HG03432 (cell line): ENCODE measurements around the gene ALPL.

Experiments
- ATAC-seq: cut with Tn5 transposase; IDR thresholded peaks from one replicate; pipeline ENCODE4 v1.9.1; 2021; ENCODE audit warnings: mild to moderate bottlenecking, moderate library complexity; ENCODE audit not compliant: unreplicated experiment

ALPL gene

GRCh38 chr1:21614419-21615115 is 105.3 kb downstream of the ALPL start:
- no peak for ATAC-seq

- no peak for ATAC-seq
These were observed 107.1 kb downstream of the ALPL start for GRCh38 chr1:21616372-21616771.

DNA sequence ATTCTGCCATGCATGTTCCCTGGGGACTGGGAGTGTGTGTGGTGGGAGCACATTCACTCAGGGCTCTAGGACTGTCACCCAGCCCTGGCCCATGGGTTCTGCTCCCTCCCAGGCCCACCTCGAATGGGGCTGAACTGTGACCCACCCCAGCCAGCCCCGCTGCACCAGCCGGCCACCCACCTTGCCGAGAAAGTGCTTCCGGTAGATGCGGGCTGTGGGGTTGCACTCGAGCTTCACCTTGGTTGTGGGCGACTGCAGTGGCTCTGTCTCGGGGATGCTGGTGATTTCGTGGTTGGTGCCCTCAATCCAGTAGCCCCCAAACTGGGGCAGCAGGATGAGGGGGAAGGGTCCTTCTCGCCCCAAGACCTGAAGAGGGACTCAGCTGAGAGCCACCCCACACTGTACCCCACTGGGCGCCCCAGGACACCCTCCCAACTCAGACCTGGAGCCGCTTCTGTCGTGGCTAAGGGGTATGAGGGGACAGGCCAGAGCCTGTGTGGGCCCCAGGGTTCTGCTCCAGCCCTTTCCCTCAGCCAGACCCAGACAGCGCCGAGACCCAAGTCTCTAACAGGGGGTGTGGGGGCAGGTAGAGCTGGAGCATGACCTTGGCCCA is 108.0 kb downstream of the ALPL start:
- ATAC-seq, result no peak

GRCh38 chr1:21618059-21618458 is 108.8 kb downstream of the ALPL start:
- ATAC-seq, result no peak

DNA sequence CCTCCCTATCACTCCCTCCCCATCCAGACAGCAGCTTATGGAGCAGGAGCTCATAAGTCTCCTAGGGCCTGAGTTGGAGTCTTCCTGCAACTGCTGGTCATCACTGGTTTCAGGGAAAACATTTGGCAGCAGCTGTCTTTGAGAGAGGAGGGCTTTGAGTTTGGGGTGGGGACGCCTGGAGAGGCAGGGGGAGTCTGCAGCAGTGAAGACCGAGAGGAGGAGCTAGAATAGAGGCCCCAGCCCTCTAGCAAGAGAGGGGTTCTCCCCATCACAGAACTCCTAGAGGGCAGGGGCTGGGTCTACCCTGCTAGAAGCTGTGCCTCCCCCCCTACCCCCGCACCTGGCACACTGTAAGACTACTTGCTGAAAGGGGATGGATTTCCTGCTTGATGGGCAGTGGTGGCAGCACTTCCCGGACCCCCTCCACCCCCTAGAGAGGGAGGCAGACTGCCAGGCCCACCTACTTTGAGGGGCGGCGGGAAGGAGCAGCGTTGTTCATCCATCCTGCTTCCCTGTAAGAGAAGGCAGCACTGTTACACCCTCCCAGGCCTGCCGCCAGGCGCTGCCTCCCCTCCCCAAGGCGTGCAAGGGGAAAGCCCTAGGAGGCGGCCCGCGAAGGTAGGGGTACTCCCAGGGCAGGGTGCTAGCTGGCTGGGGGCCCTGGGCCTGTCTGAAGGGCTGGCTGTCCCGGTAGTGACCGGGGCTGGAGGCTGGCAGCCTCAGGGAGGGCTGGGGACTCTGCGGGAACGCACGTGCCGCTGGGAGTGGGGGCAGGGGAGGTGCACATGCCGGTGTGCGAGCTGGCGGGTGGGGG is 109.5 kb downstream of the ALPL start:
- no peak for ATAC-seq

GRCh38 chr1:21619375-21619947 is 110.2 kb downstream of the ALPL start:
- no peak for ATAC-seq

- no peak for ATAC-seq
These were observed 110.8 kb downstream of the ALPL start for GRCh38 chr1:21620011-21620410.

- ATAC-seq, result no peak
These were observed 111.3 kb downstream of the ALPL start for GRCh38 chr1:21620496-21620895.

GRCh38 chr1:21621051-21621450 is 111.8 kb downstream of the ALPL start:
- no peak for ATAC-seq

DNA sequence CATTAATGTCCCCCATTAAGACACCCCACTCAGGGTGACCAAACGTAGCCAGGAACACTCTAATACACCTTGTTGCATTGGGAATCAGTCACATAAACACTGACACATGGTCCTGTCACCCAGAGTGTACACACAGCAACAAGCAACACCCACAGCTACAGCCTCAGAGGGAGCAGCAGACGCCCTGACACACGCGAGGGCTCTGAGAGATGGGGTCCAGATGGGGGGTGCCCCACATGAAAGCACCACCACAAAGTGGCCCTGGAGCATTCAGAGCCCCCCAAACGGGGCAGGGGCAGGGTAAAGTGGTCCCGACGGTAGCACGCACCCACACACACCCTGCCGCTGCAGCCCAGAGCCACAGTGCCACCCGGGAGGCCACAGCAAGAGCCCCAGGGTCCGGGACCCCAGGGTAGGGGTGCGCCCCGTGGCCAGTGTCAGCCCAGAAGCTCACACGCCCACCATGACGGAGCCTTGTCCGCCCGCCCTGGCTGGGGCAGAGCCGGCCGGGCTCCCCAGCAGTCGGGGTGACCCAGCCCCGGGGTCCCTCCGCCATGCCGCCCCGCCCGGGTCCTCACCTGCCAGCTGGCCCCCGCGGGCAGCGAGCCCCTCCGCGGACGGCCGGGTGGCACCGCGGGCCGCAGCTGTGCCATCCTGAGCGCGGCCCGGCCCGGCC is 112.7 kb downstream of the ALPL start:
- ATAC-seq, result no peak

- no peak for ATAC-seq
These were observed 113.5 kb downstream of the ALPL start for GRCh38 chr1:21622466-21623315.

DNA sequence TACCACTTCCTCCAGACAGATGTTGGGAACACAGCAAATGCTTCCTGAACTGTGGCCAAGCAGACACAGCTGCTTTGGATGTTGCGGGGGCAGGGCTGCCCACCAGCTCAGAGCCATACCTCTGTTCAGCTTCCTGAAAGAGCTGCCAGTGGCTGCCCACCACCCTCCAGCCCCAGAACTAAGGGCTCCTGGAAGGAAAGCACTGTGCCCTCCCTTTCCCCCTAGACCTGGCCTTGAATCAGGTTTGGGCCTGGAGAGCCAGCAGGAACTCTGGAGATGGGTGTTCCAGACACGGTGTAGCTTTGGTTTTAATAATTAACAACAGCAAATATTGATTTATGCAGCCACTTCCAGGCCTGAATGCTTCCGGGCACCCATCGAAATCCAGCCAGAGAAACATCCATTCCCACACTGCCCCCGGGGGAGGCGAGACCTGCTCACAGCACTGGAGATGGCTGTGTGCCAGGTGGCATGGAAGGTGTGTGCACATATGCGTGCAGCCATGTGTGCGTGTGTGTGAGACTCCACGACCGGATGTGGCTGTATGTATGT is 114.3 kb downstream of the ALPL start:
- no peak for ATAC-seq

DNA sequence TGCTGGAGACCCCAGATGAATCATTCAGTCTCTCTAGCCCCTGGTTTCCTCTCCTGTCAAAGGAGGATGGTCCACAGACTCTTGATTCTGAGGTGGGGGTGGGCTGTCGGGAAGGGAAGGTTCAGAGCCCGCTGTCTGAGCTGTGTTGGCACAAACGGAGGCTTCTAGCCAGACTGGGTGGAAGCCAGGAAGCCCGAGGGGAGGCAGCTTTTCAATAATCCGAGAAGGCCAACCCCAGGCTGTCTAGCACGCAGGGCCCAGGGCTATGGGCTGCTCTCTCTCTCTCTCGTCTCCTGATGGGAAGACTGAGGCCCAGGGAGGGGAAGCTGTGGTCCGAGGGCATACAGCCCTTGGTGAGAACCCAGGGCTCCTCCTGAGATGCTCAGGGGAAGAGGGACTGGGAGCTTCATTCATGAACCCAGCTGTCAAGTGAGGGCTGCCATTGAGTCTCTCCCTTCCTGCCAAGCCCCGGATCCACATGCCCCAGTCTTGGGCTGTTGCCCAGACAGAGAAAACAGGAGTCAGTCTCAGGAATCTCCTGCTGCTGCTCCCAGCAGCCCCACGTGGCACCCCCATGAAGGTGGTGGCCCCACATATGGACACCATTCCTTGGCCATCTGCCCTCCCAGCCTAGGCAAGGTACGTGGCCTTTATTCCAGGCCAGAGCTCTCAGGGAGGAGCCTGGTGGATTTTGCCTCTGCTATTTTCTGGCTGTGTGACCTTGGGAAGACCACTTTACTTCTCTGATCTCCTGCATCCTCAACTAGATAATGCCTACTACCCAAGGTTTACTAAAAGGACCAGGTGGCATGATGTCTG is 115.6 kb downstream of the ALPL start:
- no peak for ATAC-seq

- ATAC-seq, result no peak
These were observed 116.4 kb downstream of the ALPL start for GRCh38 chr1:21625390-21626190.

DNA sequence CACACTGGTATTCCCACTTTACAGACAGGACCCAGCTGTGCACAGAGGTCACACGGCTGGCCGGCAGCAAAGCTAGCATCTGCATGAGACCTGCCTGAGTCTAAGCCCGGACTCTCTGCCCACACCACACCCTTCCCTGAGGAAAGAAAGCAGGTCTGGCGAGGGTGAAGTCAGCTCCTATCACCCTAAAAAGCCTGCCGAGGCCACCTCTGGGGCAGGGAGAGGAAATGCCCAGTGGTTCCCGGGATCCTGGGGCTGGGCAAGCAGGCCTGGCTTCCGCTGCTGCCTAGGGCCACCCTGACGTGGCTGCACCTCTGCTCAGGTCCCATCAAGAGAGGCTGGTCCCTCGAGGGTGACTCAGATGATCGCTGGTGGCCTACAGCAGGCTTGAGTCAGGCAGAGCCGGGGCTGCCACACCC is 117.7 kb downstream of the ALPL start:
- ATAC-seq, result no peak
